Lower leg skin (tissue), 3 donors: ENCODE measurements around the gene ACVR1.

ENCODE experiments used
- POLR2A ChIP-seq, 2 donors: fragments of 450-650 bp; IDR thresholded peaks; one replicate each; pipeline ENCODE4 v1.6.1; 2016 to 2017; ENCODE audit warnings: antibody characterized with exemption in 2 of 2, mild to moderate bottlenecking in 1 of 2, moderate library complexity in 1 of 2
- TF ChIP-seq, protein P1 (sequence below), 3 donors: fragments of 450-650 bp; IDR thresholded peaks; one replicate each; pipeline ENCODE4 v1.5.1; 2016; ENCODE audit warnings: antibody characterized with exemption in 3 of 3, mild to moderate bottlenecking in 3 of 3, moderate library complexity in 2 of 3

DNA sequence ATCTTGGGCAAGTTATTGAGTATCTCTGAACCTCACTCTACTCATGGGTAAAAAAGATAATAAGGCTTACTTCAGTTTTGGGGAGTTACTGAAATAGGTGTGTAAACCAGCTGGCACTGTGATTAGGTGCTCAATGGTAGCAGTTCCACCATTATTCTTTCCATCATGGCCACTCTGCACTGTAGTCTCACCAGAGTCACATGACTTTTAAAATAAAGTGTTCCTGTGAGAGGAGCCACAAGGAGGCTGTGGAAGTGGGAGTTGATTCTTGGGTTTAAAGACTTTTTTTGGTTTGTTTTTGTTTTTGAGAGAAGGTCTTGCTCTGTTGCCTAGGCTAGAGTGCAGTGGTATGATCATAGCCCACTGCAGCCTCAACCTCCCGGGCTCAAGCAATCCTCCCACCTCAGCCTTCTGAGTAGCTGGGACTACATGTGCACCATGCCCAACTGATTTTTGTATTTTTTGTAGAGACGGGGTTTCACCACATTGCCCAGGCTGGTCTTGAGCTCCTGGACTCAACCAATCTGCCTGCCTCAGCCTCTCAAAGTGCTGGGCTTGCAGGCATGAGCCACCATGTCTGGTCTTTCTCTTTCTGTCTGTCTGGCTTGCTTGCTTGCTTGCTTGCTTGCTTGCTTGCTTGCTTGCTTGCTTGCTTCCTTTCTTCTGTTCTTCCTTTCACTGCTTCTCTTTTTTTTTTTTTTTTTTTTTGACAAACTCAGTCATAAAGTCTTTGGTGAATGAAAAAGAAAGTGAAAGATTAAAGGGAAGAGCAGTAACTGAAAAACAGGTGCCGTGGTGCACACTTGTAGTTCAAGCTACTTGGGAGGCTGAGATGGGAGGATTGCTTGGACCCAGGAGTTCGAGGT, 21.2 kb upstream of the ACVR1 start:
- TF ChIP-seq, protein P1, sequence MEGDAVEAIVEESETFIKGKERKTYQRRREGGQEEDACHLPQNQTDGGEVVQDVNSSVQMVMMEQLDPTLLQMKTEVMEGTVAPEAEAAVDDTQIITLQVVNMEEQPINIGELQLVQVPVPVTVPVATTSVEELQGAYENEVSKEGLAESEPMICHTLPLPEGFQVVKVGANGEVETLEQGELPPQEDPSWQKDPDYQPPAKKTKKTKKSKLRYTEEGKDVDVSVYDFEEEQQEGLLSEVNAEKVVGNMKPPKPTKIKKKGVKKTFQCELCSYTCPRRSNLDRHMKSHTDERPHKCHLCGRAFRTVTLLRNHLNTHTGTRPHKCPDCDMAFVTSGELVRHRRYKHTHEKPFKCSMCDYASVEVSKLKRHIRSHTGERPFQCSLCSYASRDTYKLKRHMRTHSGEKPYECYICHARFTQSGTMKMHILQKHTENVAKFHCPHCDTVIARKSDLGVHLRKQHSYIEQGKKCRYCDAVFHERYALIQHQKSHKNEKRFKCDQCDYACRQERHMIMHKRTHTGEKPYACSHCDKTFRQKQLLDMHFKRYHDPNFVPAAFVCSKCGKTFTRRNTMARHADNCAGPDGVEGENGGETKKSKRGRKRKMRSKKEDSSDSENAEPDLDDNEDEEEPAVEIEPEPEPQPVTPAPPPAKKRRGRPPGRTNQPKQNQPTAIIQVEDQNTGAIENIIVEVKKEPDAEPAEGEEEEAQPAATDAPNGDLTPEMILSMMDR (IDR thresholded peaks at IDR 0.05), result no peak
- no peak for TF ChIP-seq POLR2A (IDR thresholded peaks at IDR 0.05)
